Neural cell (in vitro differentiated cells): Measurements from ENCODE around the gene MEGF11. TPM values are rescaled to one million over a fixed set of nuclear protein-coding genes. Genes with fewer than 3 reads are reported as not detected.

Experiments
- H2AFZ ChIP-seq: fragments of 200-600, 300-800 bp; sonication (generic), shearing (Covaris generic); 2 replicates; pipeline ENCODE4 v1.6.0; 2014; ENCODE audit warnings: low read depth, mild to moderate bottlenecking, antibody characterized with exemption, low read length, moderate library complexity
- H3F3A ChIP-seq: fragments of 200-600 bp; shearing (Covaris generic); 2 replicates; pipeline ENCODE4 v1.6.1; 2016; ENCODE audit warnings: mild to moderate bottlenecking, moderate library complexity, mixed read lengths, antibody characterized with exemption, low read length; ENCODE audit not compliant: insufficient read depth, poor library complexity, severe bottlenecking
- H3K27ac ChIP-seq: fragments of 200-600, 300-800 bp; sonication (generic), shearing (Covaris generic); 2 replicates; pipeline ENCODE4 v1.5.1; 2014; ENCODE audit warnings: mild to moderate bottlenecking, low read length, moderate library complexity
- H3K27me3 ChIP-seq: fragments of 300-800, 200-600 bp; sonication (generic), shearing (Covaris generic); 2 replicates; pipeline ENCODE4 v1.6.0; 2014; ENCODE audit warnings: mild to moderate bottlenecking, low read depth, low read length, moderate library complexity; ENCODE audit not compliant: insufficient read depth
- H3K36me3 ChIP-seq: fragments of 300-800, 200-600 bp; sonication (generic), shearing (Covaris generic); 2 replicates; pipeline ENCODE4 v1.5.1; 2014; ENCODE audit warnings: mild to moderate bottlenecking, antibody characterized with exemption, low read length, moderate library complexity; ENCODE audit not compliant: insufficient read depth
- H3K4me2 ChIP-seq: fragments of 300-800, 200-600 bp; sonication (generic), shearing (Covaris generic); 2 replicates; pipeline ENCODE4 v1.6.0; 2014; ENCODE audit warnings: mild to moderate bottlenecking, low read length
- H3K4me3 ChIP-seq: fragments of 300-800, 200-600 bp; sonication (generic), shearing (Covaris generic); 2 replicates; pipeline ENCODE4 v1.5.1; 2014; ENCODE audit warnings: mild to moderate bottlenecking, low read length, moderate library complexity
- H3K79me2 ChIP-seq: fragments of 200-600 bp; shearing (Covaris generic); replicated peaks from 2 replicates; pipeline ENCODE4 v1.6.0; 2014; ENCODE audit warnings: mild to moderate bottlenecking, low read length, moderate library complexity; ENCODE audit not compliant: insufficient read depth
- H3K9ac ChIP-seq: fragments of 300-800, 200-600 bp; sonication (generic), shearing (Covaris generic); 2 replicates; pipeline ENCODE4 v1.6.1; 2016; ENCODE audit warnings: mild to moderate bottlenecking, low read length, mixed read lengths
- H3K9me2 ChIP-seq: fragments of 200-600 bp; shearing (Covaris generic); 2 replicates; pipeline ENCODE4 v1.6.1; 2016; ENCODE audit warnings: mild to moderate bottlenecking, low read length, mixed read lengths; ENCODE audit not compliant: insufficient read depth
- H3K9me3 ChIP-seq: fragments of 200-600, 300-800 bp; sonication (generic), shearing (Covaris generic); 2 replicates; pipeline ENCODE4 v1.6.1; 2016; ENCODE audit warnings: mild to moderate bottlenecking, mixed run types, low read length, moderate library complexity, mixed read lengths
- H4K20me1 ChIP-seq: fragments of 200-600 bp; shearing (Covaris generic); 2 replicates; pipeline ENCODE4 v1.6.1; 2016; ENCODE audit warnings: mild to moderate bottlenecking, mixed run types; ENCODE audit not compliant: insufficient read depth
- CTCF ChIP-seq: fragments of 450-650 bp; IDR thresholded peaks from 2 replicates; pipeline ENCODE4 v1.5.1; 2014; ENCODE audit warnings: antibody characterized with exemption, mild to moderate bottlenecking, moderate library complexity; ENCODE audit not compliant: poor library complexity, severe bottlenecking
- EP300 ChIP-seq: fragments of 450-650 bp; conservative IDR thresholded peaks from 2 replicates; pipeline ENCODE4 v1.6.1; 2014; ENCODE audit warnings: antibody characterized with exemption, mild to moderate bottlenecking, moderate library complexity; ENCODE audit not compliant: poor library complexity, severe bottlenecking
- EZH2 ChIP-seq: fragments of 200-600, 300-800 bp; shearing (Covaris generic), sonication (generic); IDR thresholded peaks from 2 replicates; pipeline ENCODE4 v1.6.1; 2014; ENCODE audit warnings: antibody characterized with exemption, low read length, borderline replicate concordance, mild to moderate bottlenecking; ENCODE audit not compliant: insufficient read depth, poor library complexity, severe bottlenecking
- MXI1 ChIP-seq: fragments of 450-650 bp; conservative IDR thresholded peaks from 2 replicates; pipeline ENCODE4 v1.6.1; 2014; ENCODE audit warnings: antibody characterized with exemption, mild to moderate bottlenecking; ENCODE audit not compliant: poor library complexity, severe bottlenecking
- POLR2AphosphoS5 ChIP-seq: IDR thresholded peaks from 2 replicates; pipeline ENCODE4 v1.6.1; 2012
- RAD21 ChIP-seq: fragments of 450-650 bp; conservative IDR thresholded peaks from 2 replicates; pipeline ENCODE4 v1.6.1; 2014; ENCODE audit warnings: antibody characterized with exemption, mild to moderate bottlenecking, moderate library complexity
- REST ChIP-seq: IDR thresholded peaks from 2 replicates; pipeline ENCODE4 v1.6.1; 2012; ENCODE audit warnings: borderline replicate concordance
- SMC3 ChIP-seq: fragments of 450-650 bp; conservative IDR thresholded peaks from 2 replicates; pipeline ENCODE4 v1.6.1; 2014; ENCODE audit warnings: antibody characterized with exemption, mild to moderate bottlenecking, moderate library complexity; ENCODE audit not compliant: poor library complexity
- TAF1 ChIP-seq: IDR thresholded peaks from 2 replicates; pipeline ENCODE4 v1.6.1; 2012; ENCODE audit warnings: low read depth
- polyA plus RNA-seq: library from polyadenylated mRNA; depleted of rRNA; stranded (reverse); fragments of >200 nt; gene quantifications from 2 replicates; pipeline ENCODE4 v1.2.3, GENCODE V29; 2014

The MEGF11 gene
- polyA plus RNA-seq, 1 donor from 2014 or later = 0.64 TPM

GRCh38 chr15:66046326-66046725 lies 207.2 kb downstream of the MEGF11 start:
- no peak overlapping the region for H3K9ac ChIP-seq
- H3K79me2 ChIP-seq = no peaks in the 10 kb centered on the region
- H3K36me3 ChIP-seq = no peaks in the 10 kb centered on the region
- no peaks in the 10 kb centered on the region for H3K9me2 ChIP-seq
- H3K27ac ChIP-seq = no peak overlapping the region
- no peak overlapping the region for H3K4me3 ChIP-seq
- no peak overlapping the region for H2AFZ ChIP-seq
- no peaks in the 10 kb centered on the region for H3F3A ChIP-seq
- H3K9me3 ChIP-seq = no peaks in the 10 kb centered on the region
- TF ChIP-seq EZH2 = no peak
- no peak for TF ChIP-seq CTCF
- TF ChIP-seq TAF1 = no peak
- TF ChIP-seq EP300 = no peak
- no peak for TF ChIP-seq RAD21
- TF ChIP-seq POLR2AphosphoS5 = no peak
- no peak for TF ChIP-seq SMC3
- no peak for TF ChIP-seq MXI1
- TF ChIP-seq REST = no peak
- H3K27me3 ChIP-seq = no peaks in the 10 kb centered on the region
- H4K20me1 ChIP-seq = no peaks in the 10 kb centered on the region
- H3K4me2 ChIP-seq = no peak overlapping the region

- no peaks in the 10 kb centered on the region for H3F3A ChIP-seq
- H3K4me3 ChIP-seq = no peak overlapping the region
- no peaks in the 10 kb centered on the region for H3K9me3 ChIP-seq
- no peaks in the 10 kb centered on the region for H3K79me2 ChIP-seq
- H4K20me1 ChIP-seq = no peaks in the 10 kb centered on the region
- no peaks in the 10 kb centered on the region for H3K9me2 ChIP-seq
- no peak overlapping the region for H3K4me2 ChIP-seq
- H3K27ac ChIP-seq = no peak overlapping the region
- TF ChIP-seq REST = no peak
- no peak for TF ChIP-seq TAF1
- TF ChIP-seq RAD21 = no peak
- no peak for TF ChIP-seq SMC3
- TF ChIP-seq CTCF = no peak
- TF ChIP-seq EP300 = no peak
- TF ChIP-seq POLR2AphosphoS5 = no peak
- no peak for TF ChIP-seq MXI1
- no peak for TF ChIP-seq EZH2
- H3K27me3 ChIP-seq = no peaks in the 10 kb centered on the region
- no peak overlapping the region for H2AFZ ChIP-seq
- H3K36me3 ChIP-seq = no peaks in the 10 kb centered on the region
- no peak overlapping the region for H3K9ac ChIP-seq
Measured at GRCh38 chr15:66045542-66045941, 208.0 kb downstream of the MEGF11 start.
